A673 (cell line): ENCODE results near the gene PFKFB3.

Source experiments
- CTCF ChIP-seq: fragments of 300-800, 200-600 bp; sonication (generic); conservative IDR thresholded peaks from 2 replicates; pipeline ENCODE4 v1.5.1; 2017; ENCODE audit warnings: low read depth, mild to moderate bottlenecking, antibody characterized with exemption, low read length, moderate library complexity, mixed read lengths
- EZH2 ChIP-seq: fragments of 200-600 bp; sonication (generic); IDR thresholded peaks from 2 replicates; pipeline ENCODE4 v1.6.1; 2017; ENCODE audit warnings: borderline replicate concordance, low read depth, mild to moderate bottlenecking, mixed read lengths, antibody characterized with exemption, low read length; ENCODE audit not compliant: poor library complexity, severe bottlenecking

DNA sequence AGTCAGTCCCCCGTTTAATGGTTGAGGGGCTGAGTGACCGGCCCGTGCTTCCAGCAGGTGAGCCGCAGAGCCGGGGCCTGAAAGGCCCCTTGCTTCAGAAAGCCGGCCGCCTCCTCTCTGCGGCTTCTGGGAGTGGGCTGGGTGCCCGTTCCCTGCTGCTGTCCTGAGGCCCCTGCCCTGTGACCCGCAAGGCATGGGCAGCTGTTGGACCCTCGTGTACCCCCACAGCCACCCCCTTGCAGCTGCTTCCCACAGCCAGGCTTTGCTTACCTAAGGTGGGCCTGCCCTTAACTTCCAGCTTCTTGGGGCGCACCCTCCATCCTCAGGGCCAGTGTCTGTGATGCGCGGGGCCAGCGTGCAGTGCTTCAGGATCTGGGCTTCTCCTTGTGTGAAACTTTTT, 26.6 kb downstream of the PFKFB3 start:
- TF ChIP-seq CTCF: no peak
- no peak for TF ChIP-seq EZH2
